ENCODE results near the gene GNAL. TPM values are rescaled to one million over a fixed set of nuclear protein-coding genes. Genes with fewer than 3 reads are reported as not detected.

Gene GNAL
- total RNA-seq, 1 donor from 2014 or later: 4.5 TPM

DNA sequence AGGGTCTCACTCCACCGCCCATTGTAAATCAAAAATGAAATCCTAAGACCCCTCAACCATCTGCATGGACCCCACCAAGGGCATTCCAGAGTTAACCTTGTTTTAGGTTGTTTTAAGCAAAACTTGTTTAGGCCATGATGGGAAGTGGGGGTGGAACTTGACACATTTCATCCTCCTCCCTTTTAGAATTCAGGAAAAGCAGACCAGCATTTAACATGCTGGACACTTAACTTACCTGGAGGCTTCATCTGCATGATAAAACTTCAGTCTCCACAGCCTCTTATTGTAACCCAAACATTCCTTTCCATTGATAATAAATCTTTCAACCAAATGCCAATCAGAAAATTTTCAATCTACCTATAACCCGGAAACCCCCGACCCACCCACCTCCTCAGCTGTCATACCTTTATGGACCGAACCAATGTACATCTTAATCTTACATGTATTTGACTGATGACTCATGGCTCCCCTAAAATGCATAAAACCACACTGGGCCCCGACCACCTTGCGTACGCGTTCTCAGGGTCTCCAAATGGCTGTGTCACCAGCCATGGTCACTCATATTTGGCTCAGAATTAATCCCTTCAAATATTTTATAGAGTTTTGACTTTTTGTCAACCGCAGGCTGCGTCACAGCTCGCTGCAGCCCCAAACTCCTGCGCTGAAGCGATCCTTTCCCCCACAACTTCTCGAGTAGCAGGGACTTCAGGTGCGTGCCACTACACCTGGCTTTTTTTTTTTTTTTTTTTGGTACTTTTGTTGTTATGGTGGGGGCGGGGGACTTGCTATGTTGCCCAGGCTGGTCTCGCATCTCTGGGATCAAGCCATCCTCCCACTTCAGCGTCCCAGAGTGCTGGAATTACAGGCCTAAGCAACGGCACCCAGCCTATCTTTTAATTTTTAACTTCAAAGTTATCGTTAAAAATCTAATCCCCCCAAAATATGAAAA, 218.1 kb downstream of the GNAL start:
- no peaks in the 10 kb centered on the region for H4K20me1 ChIP-seq (ENCODE audit: insufficient read depth, low read length)
- H3K4me2 ChIP-seq (ENCODE audit: low read length): peak overlapping the region; percentile 91
- peak overlapping the region; percentile 96 for H3K9ac ChIP-seq (ENCODE audit: low read length)
- no peaks in the 10 kb centered on the region for H3K9me3 ChIP-seq (ENCODE audit: insufficient read depth, low read depth, low read length)
- DNase-seq (ENCODE audit: low read depth): no peak
- Mint-ChIP-seq H3K27ac (ENCODE audit: unreplicated experiment) (no peak overlapping the region), H3K4me3 (ENCODE audit: unreplicated experiment) (peak overlapping the region; percentile 97), H3K4me1 (ENCODE audit: low read depth, unreplicated experiment) (peaks cover 2% of the 10 kb centered on the region), H3K27me3 (ENCODE audit: low read depth, unreplicated experiment) (no peaks in the 10 kb centered on the region), H3K9me3 (ENCODE audit: unreplicated experiment) (no peaks in the 10 kb centered on the region), H3K36me3 (ENCODE audit: low read depth, unreplicated experiment) (peaks cover 2% of the 10 kb centered on the region)
- H3K27me3 ChIP-seq (ENCODE audit: insufficient read depth, low read length): no peaks in the 10 kb centered on the region
- peak overlapping the region; percentile 94 for H3K27ac ChIP-seq (ENCODE audit: low read depth, low read length)
- peak overlapping the region; percentile 86 for H3K4me3 ChIP-seq (ENCODE audit: insufficient read depth, low read depth, low read length)
- H3K79me2 ChIP-seq (ENCODE audit: insufficient read depth, low read length): no peaks in the 10 kb centered on the region
- peaks cover 4% of the 10 kb centered on the region for H3K4me1 ChIP-seq (ENCODE audit: insufficient read depth, low read length)
- no peaks in the 10 kb centered on the region for H3K36me3 ChIP-seq (ENCODE audit: insufficient read depth, low read length)
- peak overlapping the region; percentile 87 for H2AFZ ChIP-seq (ENCODE audit: low read depth, low read length)
- no peak for TF ChIP-seq EZH2 (IDR thresholded peaks at IDR 0.05; ENCODE audit: insufficient read depth, low read length)
- TF ChIP-seq, protein P1, sequence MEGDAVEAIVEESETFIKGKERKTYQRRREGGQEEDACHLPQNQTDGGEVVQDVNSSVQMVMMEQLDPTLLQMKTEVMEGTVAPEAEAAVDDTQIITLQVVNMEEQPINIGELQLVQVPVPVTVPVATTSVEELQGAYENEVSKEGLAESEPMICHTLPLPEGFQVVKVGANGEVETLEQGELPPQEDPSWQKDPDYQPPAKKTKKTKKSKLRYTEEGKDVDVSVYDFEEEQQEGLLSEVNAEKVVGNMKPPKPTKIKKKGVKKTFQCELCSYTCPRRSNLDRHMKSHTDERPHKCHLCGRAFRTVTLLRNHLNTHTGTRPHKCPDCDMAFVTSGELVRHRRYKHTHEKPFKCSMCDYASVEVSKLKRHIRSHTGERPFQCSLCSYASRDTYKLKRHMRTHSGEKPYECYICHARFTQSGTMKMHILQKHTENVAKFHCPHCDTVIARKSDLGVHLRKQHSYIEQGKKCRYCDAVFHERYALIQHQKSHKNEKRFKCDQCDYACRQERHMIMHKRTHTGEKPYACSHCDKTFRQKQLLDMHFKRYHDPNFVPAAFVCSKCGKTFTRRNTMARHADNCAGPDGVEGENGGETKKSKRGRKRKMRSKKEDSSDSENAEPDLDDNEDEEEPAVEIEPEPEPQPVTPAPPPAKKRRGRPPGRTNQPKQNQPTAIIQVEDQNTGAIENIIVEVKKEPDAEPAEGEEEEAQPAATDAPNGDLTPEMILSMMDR (IDR thresholded peaks at IDR 0.05; ENCODE audit: insufficient read depth, low read depth, low read length): no peak
- FAIRE-seq: no peak

DNA sequence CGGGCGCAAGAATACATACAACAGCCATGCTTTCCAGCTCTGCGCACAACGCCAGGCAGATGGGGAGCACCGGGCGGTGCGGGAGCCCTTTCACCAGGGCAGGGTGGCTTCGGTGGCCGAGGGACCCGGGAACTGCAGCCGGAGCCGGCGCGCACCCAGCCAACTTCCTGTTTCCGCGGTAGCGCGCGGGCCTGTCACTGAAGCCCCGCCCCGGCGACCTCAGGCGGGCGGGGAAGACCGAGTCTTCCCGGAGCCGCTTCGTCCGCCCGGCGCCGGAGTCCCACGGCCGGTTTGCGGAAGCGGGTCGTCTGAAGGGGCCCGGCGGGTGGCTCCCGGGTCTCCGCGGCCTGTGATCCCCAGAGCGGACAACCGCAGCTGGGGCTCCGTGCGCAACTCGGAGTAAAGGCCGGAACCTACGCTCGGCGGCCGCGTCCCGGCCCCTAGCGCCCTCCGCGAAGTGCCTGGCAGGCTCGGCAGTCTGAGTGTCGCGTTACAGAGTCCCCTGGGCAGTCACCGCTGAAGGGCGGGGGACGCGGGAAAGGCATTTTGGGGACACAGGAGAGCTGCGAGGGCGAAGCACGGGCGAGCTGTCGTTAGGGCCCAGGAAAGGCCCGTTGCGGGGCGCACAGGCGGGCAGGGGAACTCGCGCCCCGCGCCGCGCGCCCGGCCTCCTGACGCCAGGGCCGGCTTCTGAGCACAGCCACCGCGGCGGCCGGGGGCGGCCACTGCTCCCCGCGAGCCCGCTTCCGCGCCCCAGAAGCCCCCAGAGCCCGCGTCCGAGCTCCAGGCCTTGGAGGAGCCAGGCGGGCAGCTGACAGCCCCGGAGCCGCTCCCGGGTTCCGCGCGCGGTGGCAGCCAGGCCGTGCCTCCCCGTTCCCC, 219.4 kb downstream of the GNAL start, which contains the start of gene MPPE1:
Gene MPPE1, minus strand, starts transcription at position 136 of the 879 bp plus-strand sequence. CDS start 11,053 bp downstream, outside the sequence.
- Histone ChIP-seq H3K9me3 (ENCODE audit: insufficient read depth, low read depth, low read length) (no peaks in the 10 kb centered on the region), H3K4me2 (ENCODE audit: low read length) (peak within 1 kb of the TSS; percentile 91), H3K4me3 (ENCODE audit: insufficient read depth, low read depth, low read length) (peak within 1 kb of the TSS; percentile 86), H3K9ac (ENCODE audit: low read length) (peak within 1 kb of the TSS; percentile 96), H3K36me3 (ENCODE audit: insufficient read depth, low read length) (no peaks in the 10 kb centered on the region), H4K20me1 (ENCODE audit: insufficient read depth, low read length) (no peaks in the 10 kb centered on the region), H3K79me2 (ENCODE audit: insufficient read depth, low read length) (no peaks in the 10 kb centered on the region), H3K4me1 (ENCODE audit: insufficient read depth, low read length) (peaks cover 4% of the 10 kb centered on the region), H2AFZ (ENCODE audit: low read depth, low read length) (peak within 1 kb of the TSS; percentile 87), H3K27ac (ENCODE audit: low read depth, low read length) (peak within 1 kb of the TSS; percentile 94), H3K27me3 (ENCODE audit: insufficient read depth, low read length) (no peaks in the 10 kb centered on the region)
- Mint-ChIP-seq H3K4me1 (ENCODE audit: low read depth, unreplicated experiment) (peaks cover 2% of the 10 kb centered on the region), H3K27me3 (ENCODE audit: low read depth, unreplicated experiment) (no peaks in the 10 kb centered on the region), H3K9me3 (ENCODE audit: unreplicated experiment) (no peaks in the 10 kb centered on the region), H3K4me3 (ENCODE audit: unreplicated experiment) (peak within 1 kb of the TSS; percentile 97), H3K27ac (ENCODE audit: unreplicated experiment) (peak within 1 kb of the TSS; percentile 68), H3K36me3 (ENCODE audit: low read depth, unreplicated experiment) (no peaks in the 10 kb centered on the region)
- DNase-seq (ENCODE audit: low read depth) (peak; percentile 77), FAIRE-seq (no peak)
- TF ChIP-seq, protein P1 (IDR thresholded peaks at IDR 0.05; ENCODE audit: insufficient read depth, low read depth, low read length): no peak
